HG02885 (cell line): ENCODE results near the gene FTO.

Source experiments
- ATAC-seq: cut with Tn5 transposase; IDR thresholded peaks from one replicate; pipeline ENCODE4 v1.9.1; 2021; ENCODE audit warnings: mild to moderate bottlenecking; ENCODE audit not compliant: unreplicated experiment, poor library complexity

Gene FTO

DNA sequence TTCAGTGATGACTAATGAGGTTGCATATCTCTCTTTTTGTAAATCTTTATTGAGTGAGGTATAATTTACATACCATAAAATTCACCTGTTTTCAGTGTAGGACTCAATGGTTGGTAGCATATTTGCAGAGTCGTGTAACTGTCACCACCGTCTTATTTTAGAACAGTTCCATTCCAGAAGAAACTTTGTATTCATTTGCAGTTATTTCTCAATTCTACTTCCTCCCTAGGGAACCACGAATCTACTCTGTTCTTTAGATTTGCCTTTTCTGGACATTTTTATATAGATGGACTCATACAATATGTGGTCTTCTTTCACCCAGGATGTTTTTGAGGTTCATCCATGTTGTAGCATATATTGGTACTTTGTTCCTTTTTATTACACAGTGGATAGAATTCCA lies 3.7 kb downstream of the FTO start:
- no peak for ATAC-seq

DNA sequence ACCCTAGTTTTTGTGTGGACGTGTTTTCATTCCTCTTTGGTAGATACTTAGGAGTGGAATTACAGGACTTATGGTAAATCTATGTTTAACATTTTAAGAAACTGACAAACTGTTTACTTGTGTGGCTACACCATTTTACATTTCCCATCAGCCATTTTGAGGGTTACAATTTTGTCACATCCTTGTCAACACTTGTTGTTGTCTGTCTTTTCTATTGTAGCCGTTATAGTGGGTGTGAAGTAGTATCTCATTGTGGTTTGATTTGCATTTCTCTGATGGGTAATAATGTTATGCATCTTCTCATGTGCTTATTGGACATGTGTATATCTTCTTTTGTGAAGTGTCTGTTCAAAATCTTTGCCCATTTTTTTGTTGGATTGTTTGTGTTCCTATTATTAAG lies 4.5 kb downstream of the FTO start:
- ATAC-seq: no peak

DNA sequence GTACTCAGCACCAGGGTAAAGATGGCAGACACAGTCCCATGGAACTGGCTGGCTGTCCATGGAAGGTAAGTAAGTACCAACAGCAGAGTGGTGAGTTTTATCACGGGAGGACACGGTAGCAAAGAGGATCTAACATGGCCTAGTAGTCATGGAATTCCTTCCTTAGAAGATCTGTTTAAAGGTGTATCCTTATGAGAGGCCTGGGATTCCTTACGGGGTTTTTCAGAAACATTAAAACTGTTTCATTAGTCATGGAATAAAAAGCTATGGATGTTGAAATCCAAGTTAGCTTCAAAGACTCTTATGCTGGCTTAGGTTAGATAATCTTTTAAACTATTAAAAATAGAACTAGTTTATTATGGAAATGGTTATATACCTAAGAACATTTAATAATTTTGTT lies 7.4 kb downstream of the FTO start:
- ATAC-seq: no peak

DNA sequence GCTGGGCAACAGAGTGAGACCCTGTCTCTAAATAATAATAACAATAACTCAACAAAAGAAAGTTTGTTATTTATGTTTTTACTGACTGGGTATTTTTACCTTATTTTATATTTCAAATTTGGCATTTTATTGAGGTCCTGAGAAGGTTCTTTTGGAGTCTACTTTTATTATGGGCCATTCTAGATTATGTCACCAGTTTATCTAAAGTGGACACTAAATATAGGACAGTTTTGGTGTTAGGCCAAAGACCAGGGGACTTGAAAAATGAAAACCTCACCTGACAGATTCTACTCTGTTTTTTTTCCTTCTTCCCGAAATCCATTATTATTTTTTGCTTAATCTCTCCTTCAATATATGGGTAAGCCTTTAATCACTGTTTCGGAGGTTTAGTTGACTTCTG lies 8.1 kb downstream of the FTO start:
- ATAC-seq: no peak

DNA sequence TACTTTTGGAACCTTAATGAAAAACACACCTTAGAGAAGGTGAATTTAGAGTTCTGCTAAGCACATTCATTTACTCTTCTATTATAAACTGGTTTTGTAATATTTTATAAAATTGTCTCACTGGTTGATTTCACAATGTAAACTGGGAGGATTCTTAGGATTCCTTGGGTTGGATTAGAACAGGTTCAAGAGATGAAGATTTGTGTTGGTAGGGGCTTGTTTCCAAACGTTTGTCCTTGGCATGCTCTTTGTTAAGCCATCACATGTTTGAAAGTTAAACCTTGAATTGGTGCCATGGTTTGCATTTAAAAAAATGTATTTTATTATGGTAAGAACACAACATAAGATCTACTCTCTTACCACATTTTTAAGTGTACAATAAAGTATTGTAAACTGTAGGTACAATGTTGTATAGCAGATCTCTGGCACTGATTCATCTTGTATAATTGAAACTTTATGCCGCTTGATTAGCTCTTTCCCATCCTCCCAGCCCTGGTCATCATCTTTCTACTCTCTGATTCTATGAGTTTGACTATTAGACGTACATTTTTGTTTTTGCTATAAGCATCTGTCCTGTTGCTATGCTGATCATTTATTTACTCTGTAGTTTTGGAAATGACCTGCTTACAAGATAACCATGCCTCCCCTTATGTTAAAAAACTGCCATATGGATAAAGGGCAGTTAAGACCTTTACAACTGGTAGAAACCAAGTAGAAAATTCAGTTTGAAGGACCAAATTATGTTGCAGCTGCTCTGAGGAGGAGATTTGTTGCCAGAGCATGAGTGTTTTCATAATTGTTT lies 9.6 kb downstream of the FTO start:
- no peak for ATAC-seq

DNA sequence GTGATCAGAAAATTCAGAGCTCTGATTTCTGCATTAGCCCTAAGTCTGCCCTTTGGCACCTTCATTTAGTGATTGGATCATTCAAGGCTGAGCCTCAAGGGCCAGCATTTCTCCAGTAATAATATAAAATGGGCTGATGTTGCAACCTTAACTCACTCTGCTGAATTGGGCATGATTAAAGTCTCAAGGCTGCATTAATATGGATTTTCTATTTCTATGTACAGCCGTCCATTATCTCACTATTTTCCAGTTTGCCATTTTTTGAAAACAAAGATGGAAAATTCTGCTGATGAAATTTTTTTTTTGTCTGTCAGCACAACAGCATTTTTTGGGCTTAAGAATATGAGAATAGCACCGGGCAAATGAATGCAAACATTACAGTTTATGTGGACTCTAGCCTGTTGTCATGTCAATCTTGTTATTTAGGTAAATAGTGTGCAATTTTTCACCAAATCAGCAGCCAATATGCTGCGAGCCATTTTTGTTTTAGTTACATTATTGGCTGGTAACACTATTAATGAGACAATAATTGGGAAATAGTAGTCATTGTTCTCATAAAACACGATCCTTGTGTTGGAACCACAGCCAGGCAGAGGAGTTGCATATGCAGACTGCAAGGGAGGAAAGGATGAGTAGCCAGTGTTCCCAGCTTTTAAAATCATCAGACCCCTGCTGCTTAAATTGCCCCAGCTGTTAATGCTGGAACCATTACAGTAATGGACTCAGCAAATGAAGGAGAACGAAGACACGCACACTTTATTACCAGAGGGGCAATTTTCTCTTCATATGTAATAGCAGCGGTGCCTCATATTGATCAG lies 10.5 kb downstream of the FTO start:
- ATAC-seq: no peak

DNA sequence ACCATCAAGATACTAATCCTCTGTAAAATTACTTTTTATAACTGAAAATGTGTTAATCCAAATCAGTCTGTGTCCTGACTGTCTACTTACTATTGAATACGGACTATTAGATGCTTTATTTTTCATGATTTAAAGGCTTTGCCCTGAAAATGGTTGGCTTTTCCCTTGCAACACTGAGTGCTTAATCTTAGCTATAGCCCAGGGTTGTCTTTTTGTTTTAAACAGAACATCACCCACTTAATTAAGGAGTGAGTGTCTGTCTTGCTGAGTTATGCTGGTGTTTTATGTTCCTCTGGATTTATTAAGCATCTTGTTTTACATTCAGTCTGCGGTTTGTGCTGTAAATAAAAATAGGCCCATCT lies 11.0 kb downstream of the FTO start:
- no peak for ATAC-seq

DNA sequence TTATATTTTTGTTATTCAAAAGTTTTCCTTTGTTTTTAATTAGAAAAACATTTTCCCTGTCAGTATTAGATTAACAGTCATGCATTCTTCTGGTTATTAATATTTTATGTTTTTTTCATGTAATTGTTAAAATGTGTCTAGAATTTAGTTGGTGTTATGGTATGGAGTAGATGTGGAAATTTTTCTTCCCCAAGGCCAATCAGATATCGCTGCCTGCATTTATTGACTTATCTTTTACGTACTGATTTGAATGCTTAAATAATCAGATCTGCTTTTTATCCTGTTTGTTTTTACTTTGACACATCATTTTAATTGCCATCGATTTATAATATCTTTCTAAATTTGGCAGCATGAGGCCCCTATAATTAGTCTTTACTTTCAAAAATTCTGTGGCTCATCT lies 13.6 kb downstream of the FTO start:
- ATAC-seq: no peak

DNA sequence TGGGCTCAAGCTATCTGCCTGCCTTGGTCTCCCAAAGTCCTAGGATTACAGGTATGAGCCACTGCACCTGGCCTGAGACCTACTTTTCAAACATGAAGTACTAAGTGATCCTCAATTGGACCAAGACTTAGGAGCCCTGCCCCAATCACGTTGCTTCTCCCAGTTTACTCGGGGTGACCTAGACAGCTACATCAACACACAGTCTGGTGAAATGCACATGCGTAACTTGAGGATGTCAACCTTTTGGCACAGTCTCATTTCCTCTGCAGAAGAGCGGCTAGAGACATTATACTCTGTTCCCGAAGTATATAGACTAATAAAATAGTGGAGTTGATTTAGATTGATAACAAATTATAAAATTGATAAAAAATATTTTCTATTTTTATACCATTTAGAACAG lies 17.1 kb downstream of the FTO start:
- no peak for ATAC-seq

DNA sequence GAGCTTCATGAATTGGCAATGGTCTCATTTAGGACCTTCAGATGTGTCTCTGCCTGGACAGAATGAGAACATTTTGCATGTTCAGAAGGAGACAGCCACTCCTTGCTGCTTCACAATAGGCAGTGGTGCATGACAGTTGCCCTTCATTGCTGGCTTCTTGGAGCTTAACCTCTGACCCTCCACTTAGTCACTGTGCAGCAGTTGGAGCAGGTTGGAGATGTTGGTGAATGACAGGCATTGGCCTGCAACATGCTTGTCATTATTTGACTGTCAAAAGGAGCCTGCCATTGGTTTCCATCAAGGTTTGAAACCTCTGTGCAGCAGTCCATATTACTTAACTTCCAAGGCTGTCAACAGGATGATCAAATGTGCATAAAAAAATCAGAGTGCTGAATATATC lies 22.7 kb downstream of the FTO start:
- ATAC-seq: no peak

DNA sequence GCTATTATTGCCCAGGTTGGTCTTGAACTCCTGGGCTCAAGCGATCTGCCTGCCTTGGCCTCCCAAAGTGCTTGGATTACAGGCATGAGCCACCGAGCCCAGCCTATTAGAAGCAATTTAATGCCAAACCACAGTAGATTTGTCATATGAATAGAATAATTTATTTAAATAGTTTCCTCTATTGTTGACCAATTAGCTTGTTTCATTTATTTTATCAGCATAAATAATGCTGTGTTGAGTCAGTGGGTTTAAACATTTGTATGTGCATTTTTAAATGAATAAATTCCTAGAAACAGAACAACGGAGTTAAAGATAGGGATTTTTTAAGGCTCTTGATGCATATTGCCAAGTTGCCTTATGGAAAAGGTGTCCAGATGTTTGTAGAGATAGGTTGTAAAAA lies 26.7 kb downstream of the FTO start:
- no peak for ATAC-seq

DNA sequence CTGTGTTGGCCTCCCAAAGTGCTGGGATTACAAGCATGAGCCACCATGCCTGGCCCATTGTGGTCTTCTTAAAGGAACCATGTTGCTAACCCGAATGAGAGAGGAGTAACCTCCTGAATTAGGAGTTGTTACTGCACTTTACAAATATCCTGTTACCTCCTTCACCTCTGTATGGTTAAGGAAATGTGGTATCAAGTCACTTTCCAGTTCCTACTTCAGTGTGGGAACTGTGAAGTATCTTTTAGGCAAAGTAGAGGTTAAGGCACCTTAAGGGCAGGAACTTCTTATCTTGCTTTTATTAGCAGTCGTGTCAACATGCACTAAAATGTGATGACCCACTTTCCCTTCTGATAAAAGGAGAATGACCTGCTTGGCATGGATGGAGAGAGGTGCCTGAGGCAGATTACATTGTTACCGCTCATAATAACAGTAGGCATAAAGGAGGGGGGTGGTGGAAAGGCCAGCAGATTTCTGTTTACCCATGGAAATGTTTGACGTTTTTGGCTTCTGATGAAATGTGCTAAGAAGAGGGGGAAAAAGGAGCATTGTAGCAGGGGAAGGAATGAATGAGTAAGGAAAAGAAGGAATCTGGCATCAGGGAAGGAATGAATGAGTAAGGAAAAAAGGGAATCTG lies 28.5 kb downstream of the FTO start:
- ATAC-seq: no peak

DNA sequence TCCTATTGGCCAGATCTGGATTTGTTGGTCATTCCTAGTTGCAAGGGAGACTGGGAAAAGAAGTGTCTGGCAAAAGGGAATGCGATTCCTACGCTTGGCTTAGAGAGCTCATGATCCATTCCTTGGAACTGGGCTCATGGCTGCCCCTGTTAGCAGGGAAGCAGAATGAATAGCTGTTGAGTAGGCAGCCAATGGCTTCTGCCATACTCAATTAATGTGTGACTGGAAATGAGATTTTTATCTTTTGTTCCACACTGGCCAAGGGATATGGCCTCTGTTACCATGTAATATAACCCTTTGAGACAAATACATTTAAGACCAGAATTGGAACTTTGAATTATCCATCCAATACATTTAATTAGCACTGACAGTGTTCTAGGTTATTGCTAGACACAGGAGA lies 31.0 kb downstream of the FTO start:
- no peak for ATAC-seq

DNA sequence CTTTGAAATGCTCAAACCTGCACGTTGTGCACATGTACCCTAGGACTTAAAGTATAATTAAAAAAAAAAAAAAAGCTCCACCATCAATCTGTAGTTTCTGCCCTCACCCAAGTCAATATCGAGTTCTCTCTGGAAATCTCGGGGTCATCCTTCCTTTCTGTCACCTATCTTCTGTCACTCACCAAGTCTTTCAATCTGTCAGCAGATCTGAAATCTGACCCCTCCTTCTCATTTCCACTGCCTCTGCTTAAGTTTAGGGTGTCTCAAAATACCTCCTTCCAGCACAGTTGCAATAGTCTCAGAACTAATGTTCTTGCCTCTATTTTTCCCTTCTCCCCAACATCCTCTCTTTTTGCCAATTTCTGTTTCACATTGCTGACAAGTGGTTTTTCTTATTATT lies 32.3 kb downstream of the FTO start:
- no peak for ATAC-seq

DNA sequence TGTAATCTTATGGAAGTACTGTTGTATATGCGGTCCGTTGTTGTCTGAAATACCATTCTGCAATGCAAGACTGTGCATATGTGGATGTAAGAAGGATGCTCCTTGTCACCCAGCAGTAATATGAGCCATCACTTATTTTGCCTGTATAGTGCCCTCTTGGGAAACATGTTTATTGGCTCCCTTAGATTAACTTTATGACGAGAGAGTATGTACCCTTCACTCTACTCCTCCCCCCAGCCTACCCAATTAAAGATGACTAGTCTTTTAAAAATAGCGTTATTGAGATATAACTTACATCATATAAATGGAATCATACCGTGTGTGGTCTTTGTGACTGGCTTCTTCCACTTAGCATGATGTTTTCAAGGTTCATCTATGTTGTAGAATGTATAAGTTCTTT lies 33.6 kb downstream of the FTO start:
- no peak for ATAC-seq

DNA sequence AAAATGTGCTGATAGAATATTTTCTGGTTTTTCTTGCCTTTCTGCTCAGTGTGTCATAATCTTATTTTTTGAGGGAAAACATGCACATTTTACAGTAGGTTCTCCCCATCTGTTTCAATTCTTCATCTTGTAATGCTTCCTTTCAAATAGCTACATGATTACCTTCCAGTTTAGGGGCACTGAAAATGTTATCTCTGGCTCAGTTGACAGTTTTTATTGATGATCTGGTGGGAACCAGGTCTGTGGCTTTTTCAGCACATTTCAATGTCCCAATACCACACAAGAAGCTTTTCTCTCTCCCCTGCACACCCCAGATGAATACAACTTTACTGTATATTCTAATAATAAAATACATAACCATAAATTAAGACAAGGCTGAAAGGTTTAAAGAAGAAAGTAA lies 36.5 kb downstream of the FTO start:
- ATAC-seq: no peak

DNA sequence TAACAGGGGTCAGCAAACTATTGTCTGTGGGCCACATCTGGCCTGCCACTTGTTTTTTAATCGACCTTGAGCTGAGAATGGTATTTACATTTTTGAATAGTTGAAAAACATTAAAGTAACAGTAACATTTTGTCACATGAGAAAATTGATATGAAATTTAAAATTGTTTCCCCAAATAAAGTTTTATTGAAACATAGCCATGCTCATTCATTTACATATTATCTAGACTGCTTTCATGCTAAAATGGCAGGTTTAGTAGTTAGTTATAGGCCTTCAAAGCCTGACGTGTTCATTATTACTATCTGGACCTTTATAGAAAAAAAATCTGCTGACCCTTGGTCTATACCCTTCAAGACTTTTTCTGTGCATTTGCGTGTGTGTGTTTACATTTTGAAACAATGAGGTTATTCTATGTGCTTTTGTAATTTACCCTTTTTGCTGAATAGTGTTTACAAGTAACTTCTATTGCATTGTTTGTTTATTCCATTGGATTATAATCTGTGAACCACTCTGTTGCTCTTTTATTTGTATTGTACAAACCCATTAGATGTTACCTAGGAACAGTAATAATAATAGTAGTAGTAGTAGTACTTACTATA lies 37.1 kb downstream of the FTO start:
- no peak for ATAC-seq

DNA sequence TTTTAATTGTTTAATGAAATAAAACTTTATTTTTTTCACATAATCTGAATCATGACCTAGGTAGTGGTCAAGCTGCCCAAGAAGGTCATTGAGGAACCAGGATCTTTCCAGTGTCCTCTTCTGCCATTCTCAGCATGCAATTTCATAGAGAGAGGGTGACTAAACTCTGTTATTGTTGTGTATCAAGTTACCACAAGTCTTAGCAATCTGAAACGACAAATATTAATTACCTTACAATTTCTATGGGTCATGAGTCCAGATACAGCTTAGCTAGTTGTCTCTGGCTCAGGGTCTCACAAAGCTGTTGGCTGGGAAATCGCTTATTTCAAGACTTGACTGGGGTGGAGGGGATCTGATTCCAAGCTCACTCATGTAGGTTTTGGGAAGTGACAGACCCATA lies 37.6 kb downstream of the FTO start:
- ATAC-seq: no peak

DNA sequence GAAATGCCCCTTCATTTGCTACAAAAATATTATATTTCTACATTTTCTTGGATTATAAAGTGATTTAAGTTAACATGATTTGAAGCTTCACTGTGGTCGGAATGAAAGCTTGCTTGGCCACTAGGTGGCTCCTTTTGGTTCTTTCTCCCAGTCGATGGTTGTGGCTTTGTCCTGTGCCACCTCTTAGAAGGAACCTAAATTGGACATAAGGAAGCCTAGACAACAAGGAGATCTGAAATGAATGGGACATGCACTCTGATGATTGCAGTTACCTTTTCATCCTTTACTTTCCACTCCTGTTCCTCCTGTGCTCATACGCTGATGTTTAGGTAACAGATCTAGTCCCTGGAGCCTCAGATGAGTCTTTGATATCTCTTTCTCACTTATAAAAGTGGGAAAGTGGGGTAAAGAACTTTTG lies 39.2 kb downstream of the FTO start:
- peak; percentile 52 for ATAC-seq

DNA sequence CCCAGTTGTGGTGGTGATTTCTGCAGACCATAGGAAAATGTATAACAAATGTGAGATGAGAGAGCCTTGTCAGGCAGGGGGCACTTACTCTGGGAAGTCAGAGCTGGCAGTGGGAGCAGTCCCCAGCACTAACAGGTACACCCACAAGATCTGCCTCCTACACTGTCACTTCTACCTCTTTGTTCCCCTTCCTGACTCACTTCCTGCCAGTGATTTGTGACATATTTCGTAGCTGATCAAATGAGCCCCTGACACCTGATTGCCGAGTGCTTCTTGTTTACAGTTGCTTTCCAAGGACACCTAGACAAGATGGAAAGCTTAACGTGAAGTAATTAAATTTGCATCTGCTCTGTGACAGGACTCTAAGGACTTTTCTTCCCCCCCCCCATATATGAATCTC lies 40.5 kb downstream of the FTO start:
- ATAC-seq: no peak

DNA sequence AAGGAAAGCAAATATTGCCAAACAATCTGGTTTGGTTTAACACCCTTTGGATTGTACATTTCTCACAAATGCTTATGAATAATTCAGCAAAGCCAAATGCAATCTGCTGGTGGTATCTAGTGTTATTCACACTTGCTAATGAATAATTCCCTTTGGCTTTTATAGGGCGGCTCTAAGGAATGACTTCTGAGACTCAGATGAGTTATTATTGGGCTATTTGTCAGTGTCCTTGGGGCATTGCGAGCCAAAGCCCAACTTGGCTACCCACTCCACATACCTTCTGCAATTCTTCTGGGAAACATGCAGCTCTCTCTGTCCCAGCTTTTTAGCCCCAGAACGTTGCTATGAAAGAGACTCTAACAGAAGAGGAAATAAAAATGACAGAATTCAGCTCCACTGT lies 41.1 kb downstream of the FTO start:
- ATAC-seq: no peak
